ENCODE data around the gene LBX1. TPM values are rescaled to one million over a fixed set of nuclear protein-coding genes. Genes with fewer than 3 reads are reported as not detected.

Gene LBX1
- polyA plus RNA-seq, 2 of the 4 experiments (the other 2 are of a cell fraction) = not detected

GRCh38 chr10:101250136-101250535, 20.9 kb upstream of the LBX1 start:
- FAIRE-seq = no peak
- Histone ChIP-seq H3K27ac (no peak overlapping the region), H3K4me2 (no peak overlapping the region), H3K4me1 (no peaks in the 10 kb centered on the region), H3K4me3 (no peak overlapping the region), H3K9me3 (no peaks in the 10 kb centered on the region)
- no peak; a peak in 1 of 6 replicates for ATAC-seq
- CTCF ChIA-PET = interaction anchor here (0.9 to 2.7 kb wide), 6 partner anchors 9 to 42 kb away, joined by 3 to 9 read pairs (median 4); no protein-coding TSS in a partner anchor
- no peak for DNase-seq (ENCODE audit: low read depth in 1 of 2, low spot score in 1 of 2)
- POLR2A ChIA-PET = no interaction called here
- TF ChIP-seq REST (IDR thresholded peaks at IDR 0.05) = no peak
- WGBS (ENCODE audit: missing lambda C conversion rate) = 60% methylated on average over 7 of the region's 7 CpGs

GRCh38 chr10:101249171-101249581, 19.9 kb upstream of the LBX1 start:
- ChIA-PET CTCF (interaction anchor here (0.9 to 1.5 kb wide), 4 partner anchors 13 to 27 kb away, joined by 3 to 4 read pairs (median 4); no protein-coding TSS in a partner anchor), POLR2A (no interaction called here)
- FAIRE-seq = no peak

More at GRCh38 chr10:101249171-101249581, 19.9 kb upstream of the LBX1 start:
- no peak for DNase-seq (ENCODE audit: low read depth in 1 of 2, low spot score in 1 of 2)
- Histone ChIP-seq H3K4me3 (no peak overlapping the region), H3K4me1 (peaks cover 9% of the 10 kb centered on the region), H3K9me3 (no peaks in the 10 kb centered on the region), H3K4me2 (no peak overlapping the region), H3K27ac (no peak overlapping the region)
- 61% methylated on average over 13 of the region's 15 CpGs for WGBS (ENCODE audit: missing lambda C conversion rate)
- TF ChIP-seq EHF (CRISPR knock-in tag; IDR thresholded peaks at IDR 0.05) (no peak), RFX5 (IDR thresholded peaks at IDR 0.05) (no peak), CTCF (IDR thresholded peaks at IDR 0.05) (no peak), ATOH8 (CRISPR knock-in tag; IDR thresholded peaks at IDR 0.05; ENCODE audit: low read depth) (no peak), CHD2 (IDR thresholded peaks at IDR 0.05; ENCODE audit: low read length, partially characterized antibody) (no peak), PBX3 (IDR thresholded peaks at IDR 0.05) (no peak), ZC3H11A (IDR thresholded peaks at IDR 0.05) (no peak), SREBF2 (IDR thresholded peaks at IDR 0.05) (no peak), BHLHE40 (IDR thresholded peaks at IDR 0.05; ENCODE audit: low read depth, low read length) (no peak), HMGXB4 (CRISPR knock-in tag; IDR thresholded peaks at IDR 0.05; ENCODE audit: borderline replicate concordance) (no peak), RARB (CRISPR knock-in tag; IDR thresholded peaks at IDR 0.05) (no peak), NPAS2 (CRISPR knock-in tag; IDR thresholded peaks at IDR 0.05; ENCODE audit: borderline replicate concordance) (no peak), JUNB (IDR thresholded peaks at IDR 0.05) (no peak), SMC3 (IDR thresholded peaks at IDR 0.05) (no peak), KDM1A (IDR thresholded peaks at IDR 0.05; ENCODE audit: low read depth) (no peak), RCOR1 (IDR thresholded peaks at IDR 0.05; ENCODE audit: low read depth, low read length) (no peak), RNF2 (IDR thresholded peaks at IDR 0.05; ENCODE audit: borderline replicate concordance, low read depth) (no peak), GATA3 (IDR thresholded peaks at IDR 0.05; ENCODE audit: borderline replicate concordance) (no peak), HOXB13 (CRISPR knock-in tag; IDR thresholded peaks at IDR 0.05; ENCODE audit: low read depth) (no peak)
- no peak for ATAC-seq

Measured in A549 (cell line).